ENCODE results near the gene FARP1. TPM values are rescaled to one million over a fixed set of nuclear protein-coding genes. Genes with fewer than 3 reads are reported as not detected.

The FARP1 gene
- total and polyA plus RNA-seq, 8 donors = 11.6 to 319 (median 70.3) TPM

- Histone ChIP-seq H3K27ac (no peak overlapping the region), H3K36me3 (no peaks in the 10 kb centered on the region), H3K9me3 (no peaks in the 10 kb centered on the region), H3K4me3 (no peak overlapping the region), H3K4me1 (peaks cover 9 to 51% (median 26%) of the 10 kb centered on the region in 4 donors), H3K27me3 (no peaks in the 10 kb centered on the region)
- TF ChIP-seq EP300 (IDR thresholded peaks at IDR 0.05) (no peak), POLR2AphosphoS5 (IDR thresholded peaks at IDR 0.05) (no peak), POLR2A (IDR thresholded peaks at IDR 0.05) (no peak)
- intact Hi-C loops (cut with DNase I; ENCODE audit: low total_unique reads) = no loop called here
- no peak for DNase-seq
- WGBS, 5 donors = 88 to 93% (median 91%) methylated on average over 6 of the region's 6 CpGs
These were observed 135.3 kb downstream of the FARP1 start for GRCh38 chr13:98278068-98278724.

GRCh38 chr13:98279473-98280175, 136.7 kb downstream of the FARP1 start:
- TF ChIP-seq CTCF (IDR thresholded peaks at IDR 0.05) (no peak), POLR2A (IDR thresholded peaks at IDR 0.05) (no peak), EP300 (IDR thresholded peaks at IDR 0.05) (no peak), POLR2AphosphoS5 (IDR thresholded peaks at IDR 0.05) (no peak)
- peaks cover 9 to 42% (median 17%) of the 10 kb centered on the region in 4 donors for H3K4me1 ChIP-seq
- 83 to 87% (median 84%) methylated on average over 13 of the region's 13 CpGs for WGBS, 5 donors
- H3K4me3 ChIP-seq = no peak overlapping the region
- no peaks in the 10 kb centered on the region for H3K9me3 ChIP-seq
- DNase-seq = peak in 1 of 2 donors; percentile 60
- H3K36me3 ChIP-seq = no peaks in the 10 kb centered on the region
- no peak overlapping the region for H3K27ac ChIP-seq
- no peaks in the 10 kb centered on the region for H3K27me3 ChIP-seq
- intact Hi-C loops (cut with DNase I; ENCODE audit: low total_unique reads) = no loop called here

GRCh38 chr13:98280176-98280510, 137.2 kb downstream of the FARP1 start:
- Histone ChIP-seq H3K9me3 (no peaks in the 10 kb centered on the region), H3K27ac (no peak overlapping the region), H3K4me1 (peaks cover 9 to 42% (median 15%) of the 10 kb centered on the region in 4 donors), H3K27me3 (no peaks in the 10 kb centered on the region), H3K4me3 (no peak overlapping the region), H3K36me3 (no peaks in the 10 kb centered on the region)
- TF ChIP-seq CTCF (IDR thresholded peaks at IDR 0.05) (no peak), POLR2A (IDR thresholded peaks at IDR 0.05) (no peak), EP300 (IDR thresholded peaks at IDR 0.05) (no peak), POLR2AphosphoS5 (IDR thresholded peaks at IDR 0.05) (no peak)
- intact Hi-C loops (cut with DNase I; ENCODE audit: low total_unique reads) = no loop called here
- DNase-seq = no peak
- 52 to 71% (median 68%) methylated on average over 10 of the region's 10 CpGs for WGBS, 5 donors

GRCh38 chr13:98284679-98285078, 141.8 kb downstream of the FARP1 start:
- TF ChIP-seq POLR2A (IDR thresholded peaks at IDR 0.05) = no peak
- no peaks in the 10 kb centered on the region for H3K36me3 ChIP-seq
- no peaks in the 10 kb centered on the region for H3K9me3 ChIP-seq
- no peaks in the 10 kb centered on the region for H3K27me3 ChIP-seq
- no peak for DNase-seq
- WGBS, 5 donors = 57 to 73% (median 61%) methylated on average over 4 of the region's 4 CpGs
- H3K4me3 ChIP-seq = no peak overlapping the region
- H3K4me1 ChIP-seq = peaks cover 4 to 15% (median 5%) of the 10 kb centered on the region in 4 donors
- no peak overlapping the region for H3K27ac ChIP-seq
- intact Hi-C loops (cut with DNase I; ENCODE audit: low total_unique reads) = no loop called here

GRCh38 chr13:98285317-98285716, 142.4 kb downstream of the FARP1 start:
- intact Hi-C loops (cut with DNase I; ENCODE audit: low total_unique reads) = no loop called here
- no peak overlapping the region for H3K27ac ChIP-seq
- no peak overlapping the region for H3K4me3 ChIP-seq
- H3K9me3 ChIP-seq = no peaks in the 10 kb centered on the region
- no peaks in the 10 kb centered on the region for H3K36me3 ChIP-seq
- H3K4me1 ChIP-seq = peaks cover under 1 to 15% (median 5%) of the 10 kb centered on the region in 4 donors
- TF ChIP-seq POLR2A (IDR thresholded peaks at IDR 0.05) (no peak), POLR2AphosphoS5 (IDR thresholded peaks at IDR 0.05) (no peak), CTCF (IDR thresholded peaks at IDR 0.05) (no peak), EP300 (IDR thresholded peaks at IDR 0.05) (no peak)
- H3K27me3 ChIP-seq = no peaks in the 10 kb centered on the region
- WGBS, 5 donors = 74 to 82% (median 77%) methylated on average over 4 of the region's 4 CpGs
- no peak for DNase-seq
